ENCODE measurements around the gene TENM3.
"Not testable (repeated sequence)": the region's sequence is repeated elsewhere in the genome, so short reads cannot be mapped to it uniquely, and the experiment has no call there.

Gene TENM3

DNA sequence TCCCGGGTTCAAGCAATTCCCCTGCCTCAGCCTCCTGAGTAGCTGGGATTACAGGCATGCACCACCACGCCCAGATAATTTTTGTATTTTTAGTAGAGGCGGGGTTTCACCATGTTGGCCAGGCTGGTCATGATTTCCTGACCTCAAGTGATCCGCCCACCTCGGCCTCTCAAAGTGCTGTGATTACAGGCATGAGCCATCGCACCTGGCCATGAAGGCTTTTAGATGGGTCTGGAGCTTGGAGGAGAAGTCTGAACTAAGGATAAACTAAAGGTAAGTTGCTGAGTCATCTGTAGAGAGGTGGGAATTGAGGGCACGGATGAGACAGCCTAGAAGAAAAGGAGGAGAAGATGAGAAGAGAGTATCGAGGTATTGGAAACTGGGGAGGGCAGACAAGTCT, at the start of gene TENM3:
TENM3 (plus strand) TSS at position 199 of the 400 bp plus-strand sequence. CDS start 80,619 bp downstream, outside the sequence.
- DNase-seq (ENCODE audit: low read depth, low spot score) = not testable (repeated sequence)

DNA sequence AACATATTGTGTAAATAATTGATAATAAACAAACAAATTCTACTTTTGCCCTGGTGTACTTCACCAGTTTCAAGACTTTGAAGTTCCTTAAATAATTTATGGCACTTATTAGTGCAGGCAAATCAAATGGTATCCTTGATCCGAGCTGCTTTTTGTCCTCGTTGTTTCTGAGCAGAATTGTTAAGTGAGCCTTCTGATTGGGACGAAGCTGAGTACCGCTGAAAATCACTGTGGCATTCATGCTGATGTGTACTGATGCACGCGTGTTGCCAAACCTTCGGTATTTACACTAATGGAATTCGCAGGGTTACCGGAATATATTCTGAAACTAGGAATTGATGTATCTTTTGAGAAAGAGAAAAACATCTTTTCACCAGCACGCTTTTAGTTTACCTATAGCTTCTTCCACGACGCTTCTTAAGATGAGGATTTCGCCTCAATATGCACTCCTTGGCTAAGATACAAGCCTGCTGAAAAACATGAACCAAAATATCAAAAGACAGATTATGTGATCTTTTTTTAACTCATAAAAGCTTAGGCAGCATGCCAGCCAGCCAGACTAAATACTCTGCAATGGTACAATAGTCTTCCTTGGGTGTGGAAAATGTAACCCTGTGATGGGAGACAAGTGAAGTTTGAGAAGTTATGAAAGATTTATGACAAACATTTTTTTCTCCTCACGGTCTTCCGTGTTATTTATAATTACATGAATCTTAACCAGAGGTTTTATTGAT, 48.9 kb upstream of the TENM3 start:
- DNase-seq (ENCODE audit: low read depth, low spot score) = peak; percentile 70

DNA sequence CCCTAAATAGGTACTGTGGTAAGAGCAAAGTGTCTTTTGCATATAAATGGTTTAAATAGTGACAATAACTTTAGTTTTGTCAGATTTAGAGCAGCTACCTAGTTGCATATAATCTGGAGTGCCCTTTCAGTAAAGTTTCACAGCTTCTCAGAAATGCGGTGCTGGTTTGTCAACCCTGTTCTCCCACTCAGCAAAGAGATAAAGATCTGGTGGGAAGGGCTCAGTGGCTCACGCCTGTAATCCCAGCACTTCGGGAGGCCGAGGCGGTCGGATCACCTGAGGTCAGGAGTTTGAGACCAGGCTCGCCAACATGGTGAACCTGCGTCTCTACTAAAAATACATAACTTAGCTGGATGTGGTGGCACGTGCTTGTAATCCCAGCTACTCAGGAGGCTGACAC, 45.6 kb upstream of the TENM3 start:
- DNase-seq (ENCODE audit: low read depth, low spot score) = no peak

DNA sequence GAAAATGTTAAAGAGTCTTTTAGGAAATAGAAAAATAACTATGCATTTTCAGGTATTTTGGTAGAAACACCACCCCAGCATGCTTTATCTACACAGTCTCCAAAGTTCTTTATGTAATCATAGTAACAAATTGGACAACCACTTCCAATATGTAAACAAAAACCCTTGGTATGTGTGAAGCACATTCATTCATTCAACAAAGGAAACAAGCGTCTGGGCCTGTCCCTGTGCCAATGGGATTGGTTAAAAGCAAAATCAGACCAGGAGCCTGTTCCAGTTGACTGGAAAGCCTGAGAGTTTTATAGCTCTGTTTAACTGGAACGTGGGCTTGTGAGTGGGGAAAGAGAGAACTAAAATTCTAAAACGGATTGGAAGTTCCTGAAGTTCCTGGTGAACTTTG, 41.3 kb upstream of the TENM3 start:
- peak; percentile 39 for DNase-seq (ENCODE audit: low read depth, low spot score)

DNA sequence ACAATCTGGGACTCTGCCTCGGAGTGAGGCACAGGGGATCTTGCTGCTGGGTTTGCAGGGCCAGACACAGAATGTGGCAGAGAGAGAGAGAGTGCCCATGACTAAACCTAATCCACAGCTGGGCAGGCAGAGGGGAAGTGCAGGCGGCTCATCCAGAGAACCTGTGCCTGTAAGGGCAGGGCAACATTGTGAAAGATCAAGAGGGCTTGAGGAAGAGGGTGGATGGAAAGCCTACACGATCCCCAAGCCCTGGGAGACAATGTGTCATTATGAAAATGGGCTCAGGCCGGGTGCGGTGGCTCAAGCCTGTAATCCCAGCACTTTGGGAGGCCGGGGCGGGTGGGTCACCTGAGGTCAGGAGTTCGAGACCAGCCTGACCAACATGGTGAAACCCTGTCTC, 40.6 kb upstream of the TENM3 start:
- DNase-seq (ENCODE audit: low read depth, low spot score) = no peak

DNA sequence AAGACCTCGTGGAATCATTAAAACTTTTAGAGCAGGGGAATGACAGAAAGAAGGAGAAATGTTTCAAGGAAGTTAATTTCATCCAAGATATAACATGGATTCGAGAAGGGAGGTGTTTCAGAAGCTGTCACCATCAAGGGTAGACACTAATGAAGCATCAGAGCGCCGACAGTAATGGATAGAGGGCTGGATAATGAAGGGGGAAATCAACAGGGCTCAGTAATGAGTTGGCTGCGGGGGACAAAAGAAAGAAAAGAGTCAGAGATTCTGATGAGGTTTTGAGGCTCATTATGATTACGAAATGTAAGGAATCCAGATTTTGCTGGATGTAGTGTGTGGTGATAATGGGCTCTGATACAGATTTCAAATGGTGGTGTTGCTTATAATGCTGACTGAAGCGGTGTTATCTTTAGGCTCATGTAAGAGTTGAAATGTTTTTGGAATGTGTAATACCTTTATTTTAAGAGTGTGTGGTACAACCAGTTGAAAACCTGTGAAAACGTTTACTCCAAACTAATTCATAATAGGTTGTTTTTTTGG, 39.3 kb upstream of the TENM3 start:
- peak; percentile 44 for DNase-seq (ENCODE audit: low read depth, low spot score)

DNA sequence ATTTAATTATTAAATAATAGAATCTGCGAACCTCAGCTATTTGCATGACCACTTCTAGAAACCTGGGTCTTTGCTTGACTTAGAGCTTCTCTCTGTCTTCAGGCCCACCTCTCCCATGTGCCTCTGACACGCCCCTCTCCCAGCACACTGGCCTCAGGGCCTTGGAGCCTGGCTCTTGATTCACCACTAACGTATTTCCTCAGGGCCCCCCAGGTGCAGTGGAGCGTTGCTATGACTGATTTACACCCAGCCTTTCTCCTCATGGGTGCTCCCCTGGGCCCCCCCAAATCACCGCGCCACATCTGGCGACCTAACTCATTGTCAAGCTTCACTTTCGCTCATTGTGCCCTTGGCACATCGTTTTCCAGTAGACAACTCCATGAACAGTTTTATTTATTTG, 37.9 kb upstream of the TENM3 start:
- no peak for DNase-seq (ENCODE audit: low read depth, low spot score)

DNA sequence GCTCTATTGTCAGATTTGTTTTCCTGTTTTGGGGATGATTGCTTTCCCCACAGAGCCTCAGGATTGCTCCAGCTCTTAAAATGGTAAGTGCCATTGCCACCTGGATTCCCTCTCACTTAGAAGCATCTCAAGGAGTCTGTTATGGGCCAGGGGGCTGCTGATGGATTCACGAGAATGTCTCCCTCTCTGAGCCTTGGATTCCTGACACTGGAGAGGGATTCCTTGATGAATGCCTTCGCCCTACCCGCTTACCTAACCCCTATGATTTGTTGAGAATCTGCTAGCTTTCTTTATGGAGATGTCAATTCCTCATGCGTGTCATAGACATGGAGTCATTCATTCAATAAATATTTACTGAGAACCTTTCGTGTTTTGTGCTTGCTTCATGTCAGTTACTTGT, 36.9 kb upstream of the TENM3 start:
- DNase-seq (ENCODE audit: low read depth, low spot score) = no peak

DNA sequence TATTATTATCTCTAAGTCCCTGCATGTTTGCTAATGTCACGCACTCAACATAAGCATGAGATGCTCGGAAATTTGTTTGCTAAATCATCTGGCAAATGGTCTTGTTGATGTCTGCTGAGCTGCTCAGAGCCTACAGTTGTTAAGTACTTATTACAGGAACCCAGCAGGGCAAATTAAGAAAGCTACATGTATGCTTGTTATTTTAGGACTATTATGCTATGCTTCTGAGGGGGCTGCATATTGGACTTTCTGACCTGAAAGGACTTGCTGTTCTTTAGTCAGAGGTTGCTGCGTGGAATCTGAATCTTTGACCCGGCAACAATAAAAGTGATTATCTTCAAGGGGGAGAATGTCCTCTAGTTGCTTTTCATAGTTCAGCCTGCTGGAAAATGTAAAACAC, 36.3 kb upstream of the TENM3 start:
- DNase-seq (ENCODE audit: low read depth, low spot score) = no peak

DNA sequence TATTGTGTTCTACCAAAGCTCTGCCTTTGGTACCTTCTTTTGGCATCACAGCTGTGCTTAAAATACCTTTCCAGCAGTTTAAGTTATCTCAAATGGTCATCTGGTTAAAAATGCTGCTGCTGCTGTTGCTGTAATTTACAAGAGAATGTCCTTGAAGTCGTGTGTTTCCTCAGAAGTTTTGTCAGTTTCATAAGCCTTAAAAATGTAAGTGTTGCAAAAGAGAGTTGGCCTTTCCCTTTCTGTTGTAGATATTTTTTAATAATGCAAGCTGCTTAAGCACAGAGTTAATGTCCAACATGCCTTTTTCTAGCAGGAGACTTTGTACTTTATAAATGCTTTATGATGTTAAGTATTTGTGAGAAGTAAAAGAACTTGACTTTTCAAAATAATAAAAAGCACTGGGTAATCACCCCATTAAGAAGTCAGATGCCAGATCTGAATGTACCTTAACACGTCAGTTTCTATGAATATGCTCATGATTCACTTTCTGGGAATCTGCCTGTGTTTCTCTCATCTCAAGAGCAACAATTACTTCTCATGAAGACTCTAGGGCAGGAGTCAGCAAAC, 35.3 kb upstream of the TENM3 start:
- DNase-seq (ENCODE audit: low read depth, low spot score) = peak; percentile 89

DNA sequence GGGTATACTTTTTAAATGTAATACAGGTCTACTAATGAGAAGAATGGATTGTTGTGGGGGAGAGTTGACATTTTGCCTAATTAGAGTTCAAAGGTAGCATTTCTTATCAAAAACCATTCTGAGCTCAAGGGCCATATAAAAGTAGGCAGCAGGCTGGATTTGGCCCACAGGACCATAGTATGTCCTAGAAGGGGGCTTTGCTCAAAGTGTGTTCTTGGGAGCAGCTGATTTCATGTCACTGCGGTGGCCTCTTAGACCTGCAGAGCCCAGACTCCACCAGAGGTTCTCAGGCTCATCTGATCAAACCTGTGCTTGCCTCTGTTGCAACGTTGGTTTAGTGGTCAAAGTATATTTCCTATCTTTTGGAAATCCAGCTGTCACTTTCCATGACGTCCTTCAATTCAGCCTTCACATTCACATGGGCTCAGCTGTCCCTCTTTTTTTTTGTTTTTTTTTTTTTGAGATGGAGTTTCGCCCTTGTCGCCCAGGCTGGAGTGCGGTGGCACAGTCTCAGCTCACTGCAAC, 34.6 kb upstream of the TENM3 start:
- DNase-seq (ENCODE audit: low read depth, low spot score) = no peak

DNA sequence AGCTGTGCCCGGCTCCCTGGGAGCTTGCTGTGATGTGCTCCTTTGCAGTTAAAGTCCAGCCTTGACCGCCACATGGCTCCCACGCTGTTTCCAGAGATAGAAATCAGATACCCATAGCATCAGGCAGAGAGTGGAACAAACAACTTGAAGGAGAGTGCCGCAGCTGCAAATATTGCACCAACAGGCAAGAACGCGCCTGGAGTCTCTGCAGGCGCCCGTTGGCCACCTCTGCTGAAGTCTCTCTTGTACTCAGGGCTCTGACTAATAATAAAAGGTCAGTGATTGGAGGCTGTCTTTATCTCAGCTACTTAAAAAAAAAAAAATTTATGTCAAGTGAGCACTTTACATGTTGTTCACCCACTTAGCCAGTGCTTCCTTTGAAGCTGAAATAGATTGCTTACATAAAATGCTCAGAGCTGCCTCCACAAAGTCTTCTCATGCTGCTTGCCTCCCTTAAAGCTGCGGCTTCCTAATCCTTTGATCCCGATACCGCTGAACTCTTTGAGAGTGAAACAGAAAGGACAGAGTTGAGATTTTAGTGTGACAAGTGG, 30.9 kb upstream of the TENM3 start:
- peak; percentile 54 for DNase-seq (ENCODE audit: low read depth, low spot score)

DNA sequence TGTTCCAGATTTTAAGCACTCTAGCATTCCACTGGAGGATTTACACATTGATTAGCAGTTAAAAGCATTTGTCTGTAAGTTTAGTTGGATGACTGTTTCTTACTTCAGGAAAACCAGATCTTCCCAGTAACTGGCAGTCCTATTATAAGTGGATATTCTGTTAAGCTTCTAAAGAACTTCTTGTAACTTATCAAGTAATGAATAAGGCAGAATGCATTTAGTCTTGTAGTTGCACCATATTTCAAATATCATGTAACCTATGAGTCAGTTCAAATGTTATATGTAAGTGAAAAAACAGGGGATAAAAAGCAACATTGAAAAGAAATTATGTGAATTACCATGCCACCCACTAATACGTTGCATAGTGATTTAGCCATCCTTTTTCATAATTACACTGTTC, 30.2 kb upstream of the TENM3 start:
- DNase-seq (ENCODE audit: low read depth, low spot score) = no peak

DNA sequence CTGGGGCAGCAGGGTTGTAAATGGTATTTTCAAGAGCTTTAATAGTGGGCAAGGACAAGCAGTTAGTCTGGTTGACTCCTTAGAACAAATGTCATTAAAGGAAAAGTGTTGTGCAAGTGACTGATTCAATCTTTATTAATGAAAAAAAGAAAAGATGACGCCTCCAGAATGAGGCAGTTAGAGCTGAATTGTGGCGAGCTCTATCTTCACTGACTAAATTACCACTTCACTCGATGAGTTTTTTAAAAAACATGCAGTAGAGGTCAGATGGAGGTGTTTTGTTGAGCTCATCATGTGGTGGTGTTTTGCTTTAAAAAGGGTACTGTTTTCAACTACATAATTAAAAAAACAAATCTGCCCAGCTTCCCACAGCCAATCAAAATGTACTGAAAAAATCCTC, 28.1 kb upstream of the TENM3 start:
- no peak for DNase-seq (ENCODE audit: low read depth, low spot score)

DNA sequence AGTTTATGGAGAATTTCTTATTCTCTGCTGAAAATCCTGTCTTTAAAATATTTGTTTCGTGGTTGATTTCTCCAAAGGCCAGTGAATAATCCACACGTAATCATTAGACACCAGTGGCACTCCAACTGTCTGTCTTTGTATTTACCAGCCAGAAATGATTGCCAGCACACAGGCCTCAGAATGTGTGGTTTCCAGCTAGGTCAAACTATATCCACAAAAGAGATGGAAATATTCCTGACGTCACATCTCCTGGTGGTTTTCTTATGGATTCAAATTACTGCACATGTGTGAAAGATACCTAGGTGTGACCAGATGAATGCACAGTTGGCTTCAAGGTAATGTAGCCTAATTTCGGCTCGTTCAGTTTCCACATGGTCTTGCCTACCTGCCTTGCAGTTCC, 27.2 kb upstream of the TENM3 start:
- DNase-seq (ENCODE audit: low read depth, low spot score) = peak; percentile 61

DNA sequence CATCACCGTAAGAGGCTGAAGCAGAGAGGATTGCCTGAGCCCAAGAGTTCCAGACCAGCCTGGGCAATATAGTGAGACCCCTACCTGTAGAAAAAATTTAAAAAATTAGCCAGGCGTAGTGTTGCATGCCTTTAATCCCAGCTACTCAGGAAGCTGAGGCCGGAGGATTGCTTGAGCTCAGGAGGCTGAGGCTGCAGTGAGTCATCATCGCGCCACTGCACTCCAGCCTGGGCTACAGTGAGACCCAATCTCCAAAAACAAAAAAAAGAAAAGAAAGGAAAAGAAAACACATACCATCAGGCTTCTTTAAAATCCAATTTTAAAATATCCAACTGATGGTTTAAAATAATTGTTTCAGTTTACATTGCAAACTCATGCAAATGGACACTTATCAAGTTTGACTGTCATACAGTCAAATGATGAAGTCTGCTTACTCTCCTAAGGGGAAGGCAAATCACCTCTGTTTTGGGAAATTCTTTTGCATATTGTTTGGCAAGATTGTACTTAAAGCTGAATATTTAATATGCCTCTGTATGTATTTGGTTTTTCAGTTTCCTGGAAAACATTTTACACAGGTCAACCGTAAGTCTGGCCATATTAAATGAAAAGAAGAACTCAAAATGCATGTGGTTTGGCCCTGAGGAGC, 23.7 kb upstream of the TENM3 start:
- peak; percentile 63 for DNase-seq (ENCODE audit: low read depth, low spot score)

DNA sequence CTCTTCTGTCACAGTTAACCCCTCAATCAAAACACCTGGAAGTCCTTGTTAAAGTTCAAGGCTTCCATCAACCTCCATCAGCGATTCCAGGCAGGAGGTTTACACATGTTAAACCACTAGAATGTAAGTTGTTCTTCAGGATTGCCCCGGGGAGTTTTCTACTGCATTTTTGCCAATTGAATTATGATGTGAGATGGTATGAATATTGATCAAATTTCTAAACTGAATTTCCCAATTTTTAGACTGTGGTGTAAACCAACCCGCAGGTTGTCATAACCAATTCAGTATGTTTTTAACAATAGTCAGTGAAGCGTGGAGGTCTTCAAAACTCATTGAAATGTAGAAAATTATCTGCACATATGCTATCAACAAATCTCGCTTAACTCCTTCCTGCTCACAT, 21.2 kb upstream of the TENM3 start:
- DNase-seq (ENCODE audit: low read depth, low spot score) = no peak

DNA sequence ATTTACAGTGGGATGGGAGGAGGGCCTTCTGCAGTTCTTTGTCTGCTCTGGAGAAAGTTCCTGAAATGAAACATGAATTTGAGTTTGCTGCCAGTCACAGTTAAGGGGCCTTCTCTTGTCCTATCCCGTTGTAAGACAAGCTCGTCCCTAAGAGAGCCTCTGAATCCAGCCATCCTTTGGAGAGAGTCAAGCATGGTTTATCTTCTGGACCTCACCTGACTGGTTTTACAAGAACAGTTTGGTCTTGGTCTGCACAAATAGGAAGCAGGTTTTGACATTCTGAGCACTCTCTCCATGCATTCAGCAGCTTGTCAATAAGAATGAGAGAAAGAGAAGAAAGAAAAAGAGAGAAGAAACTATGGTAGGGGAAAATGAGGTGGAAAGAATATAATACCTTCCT, 20.4 kb upstream of the TENM3 start:
- DNase-seq (ENCODE audit: low read depth, low spot score) = no peak

DNA sequence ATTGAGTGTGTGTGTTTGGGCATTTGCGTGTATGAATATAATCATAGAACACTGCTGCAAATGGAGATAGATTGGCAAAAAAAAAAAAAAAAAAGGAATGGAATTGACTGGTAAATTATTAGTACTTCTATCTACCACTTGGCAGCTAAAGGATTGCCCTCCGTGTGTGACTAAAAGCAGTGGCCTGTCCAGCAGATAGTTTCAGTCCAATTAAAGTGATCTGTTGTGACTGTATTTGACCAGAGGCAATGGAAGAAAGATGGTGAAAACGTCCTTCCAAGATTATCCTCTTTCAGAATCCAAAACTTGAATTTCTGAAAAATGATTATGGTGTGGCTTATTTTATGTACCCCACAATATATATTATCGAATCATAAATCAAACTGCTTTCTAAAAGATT, 19.5 kb upstream of the TENM3 start:
- DNase-seq (ENCODE audit: low read depth, low spot score) = no peak

DNA sequence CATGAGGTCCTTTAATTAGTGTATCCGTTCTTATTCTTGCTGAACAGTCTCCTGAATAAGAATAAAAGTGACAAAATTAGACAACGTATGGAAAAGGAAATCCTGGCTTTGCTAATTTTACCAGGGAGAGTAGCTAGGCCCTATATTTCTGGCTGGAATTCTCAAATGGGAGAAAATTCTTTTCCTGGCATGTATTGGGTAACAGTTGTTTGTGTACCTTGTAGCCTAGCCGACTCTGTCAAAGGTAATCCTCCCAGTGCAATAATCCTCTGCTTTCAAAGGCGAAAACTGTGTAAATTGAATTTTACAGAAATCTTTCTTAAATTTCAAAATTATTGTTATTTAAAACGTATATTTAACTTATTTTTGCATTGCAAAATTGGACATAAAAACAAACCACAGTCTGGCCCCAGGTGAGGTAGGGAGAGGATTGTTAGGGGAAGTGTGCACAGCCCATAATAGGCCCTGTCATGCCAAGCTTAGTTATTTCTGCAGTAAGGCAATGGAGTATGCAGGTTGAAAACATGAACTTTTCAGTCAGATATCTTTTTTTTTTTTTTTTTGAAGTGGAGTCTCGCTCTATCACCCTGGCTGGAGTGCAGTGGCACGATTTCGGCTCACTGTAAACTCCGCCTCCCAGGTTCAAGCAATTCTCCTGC, 18.9 kb upstream of the TENM3 start:
- DNase-seq (ENCODE audit: low read depth, low spot score) = no peak

DNA sequence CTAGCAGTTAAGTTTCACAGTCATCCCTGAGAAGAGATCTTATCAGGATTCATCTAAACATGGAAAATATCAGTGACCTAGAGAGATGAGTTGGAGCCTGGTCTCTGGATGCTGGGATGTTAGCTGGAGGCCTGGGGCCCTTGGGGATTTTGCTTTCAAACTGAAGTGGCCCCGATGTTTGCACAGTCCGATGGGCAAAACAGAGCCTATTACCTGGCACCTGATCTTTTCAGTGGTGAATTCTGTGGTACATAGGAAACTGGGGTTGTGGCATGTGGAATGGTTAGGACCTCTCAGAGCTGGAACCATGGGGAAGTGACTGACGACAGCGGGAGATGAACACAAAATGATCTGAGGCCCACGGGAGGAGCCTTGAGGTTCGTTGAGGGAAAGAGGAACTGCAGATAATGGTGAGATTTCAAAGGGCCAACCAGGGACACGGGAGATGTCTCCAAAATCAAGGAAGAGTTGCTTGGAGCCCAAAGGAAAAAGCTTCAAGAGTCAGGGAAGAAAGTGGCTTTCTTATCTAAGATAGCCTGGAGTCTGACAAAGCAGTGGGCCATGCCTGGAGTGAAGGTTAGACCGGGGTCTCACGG, 17.8 kb upstream of the TENM3 start:
- no peak for DNase-seq (ENCODE audit: low read depth, low spot score)
